Astrocyte of the spinal cord (primary cell): ENCODE measurements around the gene GRM7.

ENCODE experiments used
- DNase-seq: peaks from one replicate; pipeline ENCODE4 v3.0.0; 2011; ENCODE audit warnings: low read depth, low spot score
- H3K4me3 ChIP-seq: 2 replicates; pipeline ENCODE4 v1.5.1; 2011; ENCODE audit warnings: low read depth, mild to moderate bottlenecking, low read length, moderate library complexity
- in situ Hi-C: cut with HindIII; loops from 2 replicates; pipeline ENCODE4 v1.10.0; 2017; ENCODE audit warnings: low sequenced_read_pairs
- TF ChIP-seq, protein P1 (sequence below): IDR thresholded peaks from 2 replicates; pipeline ENCODE4 v1.5.1; 2012; ENCODE audit warnings: low read depth, mild to moderate bottlenecking, low read length, inconsistent platforms

Gene GRM7

GRCh38 chr3:7285505-7285904 is 424.6 kb downstream of the GRM7 start:
- TF ChIP-seq, protein P1, sequence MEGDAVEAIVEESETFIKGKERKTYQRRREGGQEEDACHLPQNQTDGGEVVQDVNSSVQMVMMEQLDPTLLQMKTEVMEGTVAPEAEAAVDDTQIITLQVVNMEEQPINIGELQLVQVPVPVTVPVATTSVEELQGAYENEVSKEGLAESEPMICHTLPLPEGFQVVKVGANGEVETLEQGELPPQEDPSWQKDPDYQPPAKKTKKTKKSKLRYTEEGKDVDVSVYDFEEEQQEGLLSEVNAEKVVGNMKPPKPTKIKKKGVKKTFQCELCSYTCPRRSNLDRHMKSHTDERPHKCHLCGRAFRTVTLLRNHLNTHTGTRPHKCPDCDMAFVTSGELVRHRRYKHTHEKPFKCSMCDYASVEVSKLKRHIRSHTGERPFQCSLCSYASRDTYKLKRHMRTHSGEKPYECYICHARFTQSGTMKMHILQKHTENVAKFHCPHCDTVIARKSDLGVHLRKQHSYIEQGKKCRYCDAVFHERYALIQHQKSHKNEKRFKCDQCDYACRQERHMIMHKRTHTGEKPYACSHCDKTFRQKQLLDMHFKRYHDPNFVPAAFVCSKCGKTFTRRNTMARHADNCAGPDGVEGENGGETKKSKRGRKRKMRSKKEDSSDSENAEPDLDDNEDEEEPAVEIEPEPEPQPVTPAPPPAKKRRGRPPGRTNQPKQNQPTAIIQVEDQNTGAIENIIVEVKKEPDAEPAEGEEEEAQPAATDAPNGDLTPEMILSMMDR: no peak
- no peak for DNase-seq
- no peak overlapping the region for H3K4me3 ChIP-seq
- in situ Hi-C loops: no loop called here

- in situ Hi-C loops: no loop called here
- H3K4me3 ChIP-seq: no peak overlapping the region
- DNase-seq: no peak
- TF ChIP-seq, protein P1: no peak
Measured at GRCh38 chr3:7288133-7288532, 427.2 kb downstream of the GRM7 start.

- DNase-seq: no peak
- TF ChIP-seq, protein P1: no peak
- in situ Hi-C loops: no loop called here
Measured at GRCh38 chr3:7289121-7289520, 428.2 kb downstream of the GRM7 start.

DNA sequence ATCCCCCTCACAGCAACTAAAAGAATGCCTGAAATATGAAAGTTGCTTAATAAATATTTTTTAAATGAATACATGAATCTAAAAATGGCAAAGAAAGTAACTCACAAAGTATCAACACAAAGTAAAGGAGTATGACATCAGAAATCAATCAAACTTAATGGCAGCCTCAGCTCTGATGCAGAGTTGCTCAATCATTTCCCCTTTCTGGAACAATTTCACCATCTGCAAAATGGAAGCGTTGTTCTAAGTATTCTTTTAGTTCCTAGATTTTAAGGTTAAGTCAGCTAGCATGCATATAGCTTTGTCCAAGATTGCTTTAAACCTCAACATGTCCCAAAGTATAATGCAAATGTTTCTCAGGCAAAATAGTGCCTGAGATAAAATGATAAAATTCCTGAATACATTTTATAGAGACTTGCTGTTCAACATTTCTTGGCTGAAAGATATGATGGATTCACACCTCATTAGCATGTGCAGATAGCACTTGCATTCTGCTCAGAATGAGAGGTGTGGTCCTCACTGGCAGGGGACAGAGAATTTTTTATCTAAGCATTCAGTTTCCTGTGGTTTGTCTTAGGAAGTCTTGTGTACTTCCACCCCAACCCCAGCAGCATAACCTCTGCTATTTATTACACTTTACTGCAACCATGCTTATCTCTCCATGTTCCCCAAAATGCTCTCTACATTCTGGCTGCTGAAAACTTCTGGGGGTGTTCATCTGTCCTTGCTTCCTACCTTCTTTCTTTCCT is 429.3 kb downstream of the GRM7 start:
- DNase-seq: no peak
- TF ChIP-seq, protein P1: no peak
- in situ Hi-C loops: no loop called here
- H3K4me3 ChIP-seq: no peak overlapping the region

More at GRCh38 chr3:7289121-7289520, 428.2 kb downstream of the GRM7 start:
- no peak overlapping the region for H3K4me3 ChIP-seq

GRCh38 chr3:7292362-7292761 is 431.4 kb downstream of the GRM7 start:
- no peak overlapping the region for H3K4me3 ChIP-seq
- in situ Hi-C loops: no loop called here
- TF ChIP-seq, protein P1: no peak
- no peak for DNase-seq

DNA sequence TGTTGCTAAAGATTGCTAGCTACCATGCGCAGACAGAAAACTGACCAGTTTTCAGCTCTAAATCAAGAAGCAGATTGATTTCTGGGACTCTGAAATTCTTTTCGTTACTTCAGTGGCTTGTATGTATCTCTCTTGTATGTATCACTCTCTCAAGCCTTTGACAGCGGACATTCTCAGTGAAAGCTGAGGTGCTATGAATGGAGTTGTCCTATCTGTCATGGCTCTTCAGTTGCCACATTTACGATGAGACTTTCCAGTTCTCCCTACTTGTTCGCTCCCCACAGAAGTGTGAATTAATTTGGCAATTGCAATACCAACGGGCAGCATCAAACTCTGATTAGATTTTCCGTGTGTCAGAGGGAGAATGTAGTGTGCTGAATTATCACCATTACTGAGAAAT is 432.4 kb downstream of the GRM7 start:
- DNase-seq: no peak
- in situ Hi-C loops: no loop called here
- TF ChIP-seq, protein P1: no peak
- H3K4me3 ChIP-seq: no peak overlapping the region
